GM04503 (cell line): ENCODE results near the gene FIZ1.

Experiments used
- DNase-seq: peaks from one replicate; pipeline ENCODE4 v3.0.0-alpha.2; 2012; ENCODE audit warnings: low read depth

FIZ1 gene

GRCh38 chr19:55599468-55599841 is at the start of gene FIZ1:
Gene FIZ1 (minus strand): TSS chr19:55599517. CDS start chr19:55597865, 1,652 bp downstream.
- peak; percentile 92 for DNase-seq

- DNase-seq, result no peak
Observed at GRCh38 chr19:55648585-55649267, 49.4 kb upstream of the FIZ1 start.

GRCh38 chr19:55647732-55648584 is 48.6 kb upstream of the FIZ1 start, which contains the start of gene CCDC106:
Gene CCDC106 (plus strand): TSS chr19:55648212. CDS start chr19:55649047, 835 bp downstream.
- no peak for DNase-seq

- no peak for DNase-seq
Observed at GRCh38 chr19:55646889-55647731, 47.8 kb upstream of the FIZ1 start.

- DNase-seq, result no peak
Observed at GRCh38 chr19:55645512-55645881, 46.2 kb upstream of the FIZ1 start.

GRCh38 chr19:55644842-55645511 is 45.7 kb upstream of the FIZ1 start:
- no peak for DNase-seq

- no peak for DNase-seq
Observed at GRCh38 chr19:55644191-55644833, 45.0 kb upstream of the FIZ1 start.

GRCh38 chr19:55643887-55644176 is 44.5 kb upstream of the FIZ1 start:
- no peak for DNase-seq

GRCh38 chr19:55643003-55643886 is 43.9 kb upstream of the FIZ1 start, which contains the start of gene ZNF581:
Gene ZNF581 (plus strand): TSS chr19:55643649. CDS start chr19:55644572, 923 bp downstream.
- no peak for DNase-seq

GRCh38 chr19:55642153-55643002 is 43.1 kb upstream of the FIZ1 start:
- DNase-seq, result no peak

- no peak for DNase-seq
Observed at GRCh38 chr19:55641426-55642152, 42.3 kb upstream of the FIZ1 start.

GRCh38 chr19:55640577-55641425 is 41.5 kb upstream of the FIZ1 start, which contains the start of gene ZNF580:
Gene ZNF580 (plus strand): TSS chr19:55641002. CDS start chr19:55642509, 1,507 bp downstream.
- no peak for DNase-seq

GRCh38 chr19:55640043-55640576 is 40.8 kb upstream of the FIZ1 start:
- DNase-seq, result no peak

GRCh38 chr19:55638864-55639359 is 39.6 kb upstream of the FIZ1 start:
- no peak for DNase-seq

GRCh38 chr19:55637534-55637933 is 38.2 kb upstream of the FIZ1 start:
- DNase-seq, result no peak

- DNase-seq, result no peak
Observed at GRCh38 chr19:55636723-55637122, 37.4 kb upstream of the FIZ1 start.

- DNase-seq, result no peak
Observed at GRCh38 chr19:55635856-55636440, 36.6 kb upstream of the FIZ1 start.
